ENCODE results near the gene CD99. TPM values are rescaled to one million over a fixed set of nuclear protein-coding genes. Genes with fewer than 3 reads are reported as not detected.

CD99 gene
- total and polyA plus RNA-seq, 8 donors = 176 to 313 (median 247) TPM

GRCh38 chrX:2658585-2659292 is 32.4 kb upstream of the CD99 start:
- Histone ChIP-seq H3K9me3 (no peaks in the 10 kb centered on the region), H3K4me3 (no peak overlapping the region), H3K27me3 (no peaks in the 10 kb centered on the region), H3K27ac (no peak overlapping the region), H3K36me3 (no peaks in the 10 kb centered on the region), H3K4me1 (no peaks in the 10 kb centered on the region)
- ATAC-seq (no peak), DNase-seq (no peak)
- intact Hi-C loops (cut with DNase I) = no loop called here
- TF ChIP-seq CTCF (IDR thresholded peaks at IDR 0.05) = no peak

- intact Hi-C loops (cut with DNase I) = no loop called here
- Histone ChIP-seq H3K27ac (no peak overlapping the region), H3K4me1 (no peaks in the 10 kb centered on the region), H3K9me3 (no peaks in the 10 kb centered on the region), H3K4me3 (no peak overlapping the region), H3K27me3 (no peaks in the 10 kb centered on the region), H3K36me3 (no peaks in the 10 kb centered on the region)
- ATAC-seq = no peak
- TF ChIP-seq CTCF (IDR thresholded peaks at IDR 0.05) = no peak
- no peak for DNase-seq
Measured at GRCh38 chrX:2662586-2662985, 28.5 kb upstream of the CD99 start.

GRCh38 chrX:2664502-2664901 is 26.6 kb upstream of the CD99 start:
- Histone ChIP-seq H3K27me3 (no peaks in the 10 kb centered on the region), H3K27ac (no peak overlapping the region), H3K9me3 (no peaks in the 10 kb centered on the region), H3K4me3 (no peak overlapping the region), H3K4me1 (no peaks in the 10 kb centered on the region), H3K36me3 (no peaks in the 10 kb centered on the region)
- no peak for TF ChIP-seq CTCF (IDR thresholded peaks at IDR 0.05)
- no peak for ATAC-seq
- DNase-seq = peak in 1 of 4 donors; percentile 72
- intact Hi-C loops (cut with DNase I) = no loop called here

GRCh38 chrX:2665387-2666304 is 25.4 kb upstream of the CD99 start:
- no peak for ATAC-seq
- Histone ChIP-seq H3K27ac (no peak overlapping the region), H3K36me3 (no peaks in the 10 kb centered on the region), H3K4me3 (no peak overlapping the region), H3K4me1 (no peaks in the 10 kb centered on the region), H3K27me3 (no peaks in the 10 kb centered on the region), H3K9me3 (no peaks in the 10 kb centered on the region)
- TF ChIP-seq CTCF (IDR thresholded peaks at IDR 0.05) = no peak
- intact Hi-C loops (cut with DNase I) = no loop called here
- no peak for DNase-seq

GRCh38 chrX:2666491-2666890 is 24.6 kb upstream of the CD99 start:
- H3K27me3 ChIP-seq = no peaks in the 10 kb centered on the region
- H3K27ac ChIP-seq = no peak overlapping the region
- H3K4me3 ChIP-seq = no peak overlapping the region
- no peaks in the 10 kb centered on the region for H3K9me3 ChIP-seq
- no peak for TF ChIP-seq CTCF (IDR thresholded peaks at IDR 0.05)
- no peak for DNase-seq
- intact Hi-C loops (cut with DNase I) = no loop called here
- H3K4me1 ChIP-seq = no peaks in the 10 kb centered on the region
- no peaks in the 10 kb centered on the region for H3K36me3 ChIP-seq
- no peak for ATAC-seq

All from left lung (tissue), 10 donors.